H1 (cell line): ENCODE data around the gene ADAMTS3.

Source experiments
- BRCA1 ChIP-seq: IDR thresholded peaks from 2 replicates; pipeline ENCODE4 v1.6.1; 2012; ENCODE audit warnings: low read depth, low read length, improper control_type of control experiment
- CEBPB ChIP-seq: IDR thresholded peaks from 2 replicates; pipeline ENCODE4 v1.6.1; 2012; ENCODE audit warnings: low read depth, low read length
- CREB1 ChIP-seq: IDR thresholded peaks from 2 replicates; pipeline ENCODE4 v1.6.1; 2012; ENCODE audit warnings: inconsistent platforms
- CTCF ChIP-seq, 3 experiments: IDR thresholded peaks; 1 replicate in 2 of 3; 2 replicates in 1 of 3; pipeline versions ENCODE4 v1.5.1 to v1.6.1; 2011; ENCODE audit warnings: low read length in 3 of 3, mild to moderate bottlenecking in 3 of 3, inconsistent platforms in 2 of 3, low read depth in 1 of 3, moderate library complexity in 1 of 3; ENCODE audit not compliant: insufficient read depth in 1 of 3; ENCODE audit errors: control extremely low read depth in 1 of 3
- EP300 ChIP-seq, 2 experiments: IDR thresholded peaks; 1 replicate in 1 of 2; 2 replicates in 1 of 2; pipeline ENCODE4 v1.6.1; 2011 to 2012; ENCODE audit warnings: low read depth in 2 of 2, low read length in 2 of 2, mild to moderate bottlenecking in 2 of 2, borderline replicate concordance in 1 of 2, inconsistent platforms in 1 of 2, moderate library complexity in 1 of 2
- GABPA ChIP-seq: IDR thresholded peaks from 2 replicates; pipeline ENCODE4 v1.6.1; 2011; ENCODE audit warnings: mild to moderate bottlenecking, low read length, moderate library complexity, borderline replicate concordance; ENCODE audit not compliant: insufficient read depth
- JUN ChIP-seq: IDR thresholded peaks from 2 replicates; pipeline ENCODE4 v1.6.1; 2011; ENCODE audit warnings: low read depth, mild to moderate bottlenecking, improper control_type of control experiment, low read length
- MAX ChIP-seq: IDR thresholded peaks from 2 replicates; pipeline ENCODE4 v1.6.1; 2012; ENCODE audit warnings: inconsistent platforms
- POLR2A ChIP-seq, 2 experiments: IDR thresholded peaks; 1 replicate in 1 of 2; 2 replicates in 1 of 2; pipeline ENCODE4 v1.6.1; 2011; ENCODE audit warnings: low read depth in 2 of 2, low read length in 2 of 2, mild to moderate bottlenecking in 2 of 2; ENCODE audit errors: control extremely low read depth in 1 of 2
- POLR2AphosphoS5 ChIP-seq: IDR thresholded peaks from 2 replicates; pipeline ENCODE4 v1.6.1; 2011; ENCODE audit warnings: low read depth, low read length

GRCh38 chr4:72376901-72377300, 192.1 kb downstream of the ADAMTS3 start:
- TF ChIP-seq POLR2A (IDR thresholded peaks at IDR 0.05; ENCODE audit: control extremely low read depth in 1 of 2, low read depth in 2 of 2, low read length in 2 of 2) (no peak), JUN (no peak), EP300 (IDR thresholded peaks at IDR 0.05; ENCODE audit: borderline replicate concordance in 1 of 2, low read depth in 2 of 2, low read length in 2 of 2) (no peak), CTCF (IDR thresholded peaks at IDR 0.05; ENCODE audit: control extremely low read depth in 1 of 3, insufficient read depth in 1 of 3, low read depth in 1 of 3, low read length in 3 of 3) (no peak), BRCA1 (no peak), GABPA (no peak), CREB1 (no peak), POLR2AphosphoS5 (no peak), CEBPB (no peak), MAX (no peak)
